SW 1271 (cell line): ENCODE results near the gene KIAA1671.

Source experiments
- DNase-seq, 2 experiments: peaks; one replicate each; lab custom pipeline; 2025; lab: John Stamatoyannopoulos, UW

KIAA1671 gene

DNA sequence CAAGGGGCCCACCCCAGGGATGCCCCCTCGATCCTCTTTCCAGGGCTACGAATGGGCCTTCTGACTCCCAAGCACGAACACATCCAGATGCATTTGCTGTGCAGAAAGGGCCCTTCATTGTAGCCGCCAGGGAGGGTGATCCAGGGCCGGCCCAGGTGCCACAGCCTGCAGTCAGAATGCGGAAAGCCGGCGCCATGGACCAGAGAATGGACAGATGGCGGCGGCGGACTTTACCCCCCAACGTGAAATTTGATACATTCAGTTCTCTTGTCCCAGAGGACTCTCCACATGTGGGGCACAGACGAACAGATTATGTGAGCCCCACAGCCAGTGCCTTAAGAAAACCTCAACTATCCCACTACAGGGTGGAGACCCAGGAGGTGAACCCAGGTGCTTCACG lies 87.2 kb downstream of the KIAA1671 start:
- DNase-seq, result no peak

DNA sequence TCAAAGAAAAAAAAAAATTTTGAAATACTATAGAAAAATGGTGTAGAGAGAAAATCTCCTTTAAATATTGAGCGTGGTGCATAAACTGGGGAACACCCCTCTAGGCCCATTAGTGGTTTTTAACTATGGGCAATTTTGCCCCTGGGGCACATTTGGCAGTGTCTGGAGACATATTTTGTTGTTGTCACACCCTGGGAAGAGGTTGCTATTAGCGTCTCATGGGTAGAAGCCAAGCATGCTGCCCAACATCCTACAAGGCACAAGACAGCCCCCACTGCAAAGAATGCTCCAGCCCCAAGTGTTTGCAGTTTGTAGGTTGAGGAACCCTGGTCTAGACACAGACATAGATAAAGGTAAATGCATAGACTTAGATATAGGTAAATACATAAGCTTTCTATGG lies 92.6 kb downstream of the KIAA1671 start:
- no peak for DNase-seq

- no peak for DNase-seq
Measured at GRCh38 chr22:25048071-25048470, 95.6 kb downstream of the KIAA1671 start.

GRCh38 chr22:25048659-25049647 lies 96.4 kb downstream of the KIAA1671 start:
- peak in 1 of 2 experiments; percentile 40 for DNase-seq

GRCh38 chr22:25049770-25050169 lies 97.3 kb downstream of the KIAA1671 start:
- no peak for DNase-seq

- DNase-seq, result no peak
Measured at GRCh38 chr22:25050566-25050965, 98.0 kb downstream of the KIAA1671 start.

DNA sequence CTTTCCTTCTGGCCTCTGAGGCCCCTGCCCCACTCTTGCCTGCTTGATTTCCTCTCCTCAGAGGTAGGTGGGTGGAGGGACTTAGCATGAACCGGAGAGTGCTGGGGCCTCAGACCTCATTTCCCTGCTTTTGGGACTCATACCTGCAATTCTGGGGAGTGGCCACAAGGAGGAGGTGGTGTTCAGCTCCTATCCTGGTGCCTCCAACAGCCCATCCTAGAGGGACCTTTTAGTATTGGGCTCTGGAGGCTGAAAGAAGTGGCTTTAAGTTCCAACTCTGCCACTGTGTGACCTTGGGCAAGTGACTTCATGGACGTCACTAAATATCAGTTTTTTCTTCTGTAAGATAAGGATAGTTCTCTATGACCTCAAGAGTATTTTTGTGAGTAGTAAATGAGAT lies 98.6 kb downstream of the KIAA1671 start:
- DNase-seq, result no peak

DNA sequence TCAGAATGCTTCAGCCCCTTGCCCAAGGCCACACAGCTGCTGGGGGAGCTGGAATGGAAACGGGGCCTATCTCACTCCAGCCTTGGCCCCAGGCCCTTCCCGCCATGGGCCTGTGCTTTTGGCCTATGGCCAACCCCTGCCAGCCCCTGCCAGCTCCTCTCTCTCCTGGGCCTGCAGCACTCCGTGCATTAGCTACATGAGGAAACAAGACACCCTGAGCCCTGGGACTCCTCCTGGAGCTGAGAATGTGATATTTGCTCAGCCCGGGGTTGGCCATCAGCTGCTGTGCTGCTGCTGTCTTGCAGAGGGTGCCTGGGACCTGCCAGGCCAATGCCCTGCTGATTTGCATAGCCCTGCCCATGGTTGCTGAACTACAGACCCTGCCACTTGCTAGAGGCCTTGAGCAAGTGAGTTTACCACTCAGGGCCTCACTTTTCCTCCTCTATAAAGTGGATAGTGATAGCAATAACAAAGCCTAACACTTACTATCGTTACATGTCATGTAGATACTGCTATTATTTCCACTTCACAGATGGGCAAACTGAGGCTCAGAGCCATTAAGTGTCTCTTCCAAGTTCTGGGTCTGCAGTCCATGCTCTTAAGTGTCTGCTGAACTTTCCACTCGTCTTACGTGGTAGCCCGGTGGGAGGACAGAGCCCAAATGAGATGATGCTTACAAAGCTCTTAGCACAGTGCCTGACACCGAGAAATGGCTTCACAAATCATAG lies 99.6 kb downstream of the KIAA1671 start:
- DNase-seq, result no peak

DNA sequence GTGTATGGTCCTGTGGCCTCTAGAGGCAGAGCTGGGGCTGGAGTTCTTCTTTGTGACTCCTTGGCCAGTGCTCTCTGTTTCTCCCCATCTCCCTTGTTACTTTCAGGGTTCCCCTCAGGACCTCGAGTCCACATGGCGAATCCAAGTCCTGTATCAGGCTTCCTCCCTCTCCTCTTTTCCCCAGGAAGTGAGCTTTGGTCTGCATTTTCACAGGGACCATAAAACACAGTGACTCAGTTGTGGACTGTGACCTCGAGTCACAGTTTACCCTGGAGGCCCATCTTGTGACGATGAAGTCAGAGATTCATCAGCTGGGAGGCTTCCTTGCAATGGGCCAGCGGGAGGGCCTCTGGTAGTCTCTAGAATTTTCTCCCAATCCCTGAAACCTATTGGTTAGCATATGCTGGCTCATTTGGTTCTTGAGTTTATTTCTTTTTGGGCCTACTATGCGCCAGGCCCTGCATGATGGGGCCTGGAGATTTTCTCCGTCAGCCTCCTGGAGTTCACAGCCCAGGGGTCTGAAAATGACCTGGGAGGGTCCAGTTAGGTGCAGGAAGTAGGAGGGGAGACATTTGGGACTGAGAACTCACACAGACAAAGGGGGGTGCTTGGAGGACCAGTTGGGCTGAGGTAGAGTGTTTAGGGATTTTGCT lies 100.8 kb downstream of the KIAA1671 start:
- DNase-seq, result no peak

- no peak for DNase-seq
Measured at GRCh38 chr22:25054943-25055511, 102.5 kb downstream of the KIAA1671 start.

DNA sequence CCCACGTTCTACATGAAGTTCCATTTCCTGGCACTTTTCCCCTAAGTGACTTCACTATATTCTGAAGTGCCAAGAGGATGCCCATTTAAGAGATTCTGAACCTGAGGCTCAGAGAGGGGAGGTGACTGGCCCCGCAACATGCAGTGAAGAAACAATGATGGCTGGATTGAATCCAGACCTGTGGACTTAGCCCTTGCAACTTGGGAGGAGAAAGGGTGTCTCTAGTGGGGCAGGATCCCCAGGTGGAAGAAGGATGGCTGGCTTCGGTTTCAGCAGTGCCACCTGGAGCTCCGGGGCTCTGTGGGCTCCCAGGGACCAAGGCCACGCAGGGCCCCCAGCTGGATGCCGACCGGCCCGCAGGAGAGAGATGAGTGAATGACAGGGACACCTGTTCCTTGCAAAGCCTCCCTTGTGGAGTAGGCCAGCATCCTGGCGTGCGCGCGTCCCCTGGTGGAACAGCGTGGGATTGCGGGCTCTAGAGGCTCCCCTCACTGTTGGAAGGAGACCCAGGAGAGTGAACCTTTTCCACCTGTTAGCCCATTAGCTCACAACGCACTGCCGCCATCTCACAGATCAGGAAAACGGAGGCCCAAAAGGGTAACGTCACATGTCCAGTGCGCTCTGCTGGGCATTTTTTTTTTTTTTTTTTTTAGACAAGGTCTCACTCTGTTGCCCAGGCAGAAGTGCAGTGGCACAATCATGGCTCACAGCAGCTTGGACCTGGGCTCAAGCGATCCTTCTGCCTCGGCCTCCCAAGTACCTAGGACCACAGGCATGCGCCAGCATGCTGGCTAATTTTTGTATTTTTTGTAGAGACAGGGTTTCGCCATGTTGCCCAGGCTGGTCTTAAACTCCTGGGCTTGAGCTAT lies 104.7 kb downstream of the KIAA1671 start:
- DNase-seq, result peak in 1 of 2 experiments; percentile 31

GRCh38 chr22:25059438-25059837 lies 106.9 kb downstream of the KIAA1671 start:
- no peak for DNase-seq

- DNase-seq, result no peak
Measured at GRCh38 chr22:25060522-25061071, 108.1 kb downstream of the KIAA1671 start.

DNA sequence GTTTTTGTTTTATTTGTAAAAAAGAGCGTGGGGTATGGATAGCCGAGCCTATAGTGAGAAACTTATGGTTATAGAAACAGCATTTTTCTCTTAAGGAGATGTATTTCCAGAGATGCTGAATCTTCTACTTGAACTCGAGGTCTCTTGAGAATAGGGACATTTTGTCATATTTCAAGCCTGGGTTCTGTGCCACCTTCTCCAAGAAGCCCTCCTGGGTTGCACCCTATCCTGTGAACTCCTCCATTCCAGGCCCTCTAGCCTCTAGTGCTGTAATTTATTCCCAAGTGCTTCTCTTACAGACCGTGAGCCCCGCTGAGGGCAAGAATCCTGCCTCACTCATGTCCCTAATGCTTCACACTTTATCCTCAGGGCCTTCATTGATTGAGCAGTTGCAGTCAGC lies 108.6 kb downstream of the KIAA1671 start:
- DNase-seq, result no peak

DNA sequence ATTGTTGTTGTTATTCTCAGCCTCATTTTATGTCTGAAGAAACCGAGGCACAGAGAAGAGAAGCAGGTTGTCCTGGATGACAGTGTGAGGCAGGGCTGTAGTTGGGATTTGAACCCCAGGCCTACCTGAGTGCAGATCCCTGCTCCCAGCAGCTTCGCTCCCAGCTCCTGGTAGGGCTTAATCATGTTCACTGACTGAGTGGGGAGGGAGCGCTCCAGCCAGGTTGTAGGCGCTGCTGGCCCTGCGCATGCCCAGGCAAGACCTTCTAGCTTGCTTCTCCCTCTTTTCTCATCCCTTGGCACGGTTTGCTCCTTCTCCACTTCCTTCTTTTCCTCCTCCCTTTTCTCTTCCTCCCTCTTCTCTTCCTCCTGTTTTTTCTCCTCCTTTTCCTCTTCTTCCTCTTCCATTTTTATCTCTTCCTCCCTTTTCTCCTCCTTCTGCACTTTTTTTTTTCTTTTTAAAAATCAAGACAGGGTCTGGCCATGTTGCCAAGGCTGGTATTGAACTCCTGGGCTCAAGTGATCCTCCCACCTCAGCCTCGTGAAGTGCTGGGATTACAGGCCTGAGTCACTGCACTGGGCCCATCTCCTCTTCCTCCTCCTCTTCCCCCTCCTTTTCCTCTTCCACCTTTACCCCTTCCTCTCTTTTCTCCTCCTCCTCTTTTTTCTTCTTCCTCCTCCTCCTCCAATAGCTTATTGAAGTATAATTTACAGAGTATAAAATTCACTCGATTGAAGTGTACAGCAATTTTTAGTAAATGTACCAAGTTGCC lies 109.3 kb downstream of the KIAA1671 start:
- DNase-seq, result no peak

DNA sequence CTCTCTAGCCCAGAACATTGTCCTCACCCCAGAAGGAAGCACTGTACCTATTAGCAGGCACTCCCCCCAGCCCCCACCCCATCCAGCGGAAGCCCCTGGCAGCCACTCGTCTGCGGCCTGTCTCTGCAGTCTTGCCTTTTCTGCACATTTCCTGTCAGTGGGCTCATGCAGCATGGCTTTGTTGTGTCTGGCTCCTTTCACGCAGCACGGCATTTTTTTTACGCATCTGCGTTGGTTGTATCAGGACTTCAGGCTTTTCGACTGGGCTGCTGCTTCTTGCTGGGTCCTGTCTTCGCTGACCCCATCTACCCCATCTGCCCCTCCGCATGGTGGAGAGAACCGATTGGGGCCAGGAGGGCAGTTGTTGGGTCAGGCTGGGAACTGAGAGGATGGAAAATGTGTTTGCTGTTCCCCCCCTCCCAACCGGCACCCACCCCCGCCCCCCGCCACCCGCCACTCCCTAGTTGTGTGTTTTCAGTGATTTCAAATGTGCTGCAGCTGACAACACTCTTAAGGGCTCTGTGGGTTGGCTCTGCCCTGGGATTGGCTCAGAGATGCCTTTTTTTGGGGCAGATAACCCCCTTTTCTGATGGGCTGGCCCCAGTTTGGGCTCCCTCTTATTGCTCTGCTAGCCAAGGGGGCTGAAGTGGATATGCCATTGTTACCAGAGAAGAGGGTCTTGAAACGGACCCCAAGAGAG lies 110.0 kb downstream of the KIAA1671 start:
- DNase-seq, result no peak

GRCh38 chr22:25064894-25065560 lies 112.5 kb downstream of the KIAA1671 start:
- no peak for DNase-seq

- DNase-seq, result no peak
Measured at GRCh38 chr22:25066861-25067435, 114.4 kb downstream of the KIAA1671 start.
